ENCODE results near the gene BNIP5. TPM values are rescaled to one million over a fixed set of nuclear protein-coding genes. Genes with fewer than 3 reads are reported as not detected.
A peak's percentile ranks its signal among the peaks of the same experiment; 100 is the strongest.

Gene BNIP5
- total and polyA plus RNA-seq, 2 of the 13 experiments (the other 11 are each of a cell fraction or from before 2014, with no cell fraction given) = not detected

GRCh38 chr6:36268478-36269275 lies 68.0 kb downstream of the BNIP5 start:
- Histone ChIP-seq H3K4me2 (ENCODE audit: low read depth, low read length) (no peak overlapping the region), H4K20me1 (ENCODE audit: insufficient read depth, low read length) (no peaks in the 10 kb centered on the region), H3K36me3 (replicated peaks in 1 of 2; ENCODE audit: control insufficient read depth in 1 of 2, insufficient read depth in 2 of 2, low read length in 2 of 2) (no peaks in the 10 kb centered on the region), H3K9me3 (ENCODE audit: low read length) (0 out of 2 replicates have a peak, but pooled peaks cover 4% of the 10 kb centered on the region), H3K27me3 (ENCODE audit: control insufficient read depth in 1 of 2, insufficient read depth in 2 of 2, low read length in 2 of 2) (peaks cover 3 to 55% of the 10 kb centered on the region in 2 experiments; a peak in 4 of 5 replicates), H3K9ac (ENCODE audit: insufficient read depth, low read depth, low read length) (no peak overlapping the region), H3K4me3 (replicated peaks in 1 of 3; ENCODE audit: insufficient read depth in 1 of 3, low read depth in 2 of 3, low read length in 3 of 3) (no peak overlapping the region), H3K79me2 (ENCODE audit: insufficient read depth, low read length) (no peaks in the 10 kb centered on the region), H3K27ac (ENCODE audit: extremely low read length, insufficient read depth, low read length) (no peak overlapping the region), H2AFZ (ENCODE audit: low read length) (no peak overlapping the region), H3K4me1 (ENCODE audit: insufficient read depth, low read length) (no peaks in the 10 kb centered on the region)
- FAIRE-seq = no peak
- 46% methylated on average over 12 of the region's 12 CpGs for WGBS (ENCODE audit: low lambda C conversion rate)
- no peak; the same call in 1 of the 3 replicates for ATAC-seq
- DNase-seq (ENCODE audit: low spot score) = no peak
- 0 out of 2 replicates have a peak, but pooled peaks have one; percentile 0 for TF ChIP-seq ZMYM3 (CRISPR knock-in tag; IDR thresholded peaks at IDR 0.05)
- TF ChIP-seq FOXA3 (CRISPR knock-in tag; IDR thresholded peaks at IDR 0.05) = no peak
- POLR2A ChIA-PET = no interaction called here
- no TSS peak for BruUV-seq (replicated peaks)
- intact Hi-C loops (cut with micrococcal nuclease; ENCODE audit: unreplicated experiment) = no loop called here
- in situ Hi-C loops (cut with HindIII; ENCODE audit: extremely low pct_ligation_motif_present, low pct_unique_long_range_greater_than_20kb) = no loop called here
- CTCF ChIA-PET (ENCODE audit: low intra/inter-chr PET ratio, low total read pairs) = no interaction called here

- H2AFZ ChIP-seq (ENCODE audit: low read length) = no peak overlapping the region
- no peak overlapping the region for H3K9ac ChIP-seq (ENCODE audit: insufficient read depth, low read depth, low read length)
- H3K4me3 ChIP-seq (replicated peaks in 1 of 3; ENCODE audit: insufficient read depth in 1 of 3, low read depth in 2 of 3, low read length in 3 of 3) = no peak overlapping the region
- H3K4me2 ChIP-seq (ENCODE audit: low read depth, low read length) = no peak overlapping the region
- POLR2A ChIA-PET = no interaction called here
- ATAC-seq = no peak
- in situ Hi-C loops (cut with HindIII; ENCODE audit: extremely low pct_ligation_motif_present, low pct_unique_long_range_greater_than_20kb) (no loop called here), intact Hi-C loops (cut with micrococcal nuclease; ENCODE audit: unreplicated experiment) (no loop called here)
- DNase-seq (ENCODE audit: low spot score) = no peak
- FAIRE-seq = no peak
- 0 out of 2 replicates have a peak, but pooled peaks cover 4% of the 10 kb centered on the region for H3K9me3 ChIP-seq (ENCODE audit: low read length)
- H4K20me1 ChIP-seq (ENCODE audit: insufficient read depth, low read length) = no peaks in the 10 kb centered on the region
- H3K27me3 ChIP-seq (ENCODE audit: control insufficient read depth in 1 of 2, insufficient read depth in 2 of 2, low read length in 2 of 2) = peaks cover 3 to 52% of the 10 kb centered on the region in 2 experiments; a peak in 4 of 5 replicates
- no peaks in the 10 kb centered on the region for H3K4me1 ChIP-seq (ENCODE audit: insufficient read depth, low read length)
- no peaks in the 10 kb centered on the region for H3K79me2 ChIP-seq (ENCODE audit: insufficient read depth, low read length)
- 46% methylated on average over 4 of the region's 4 CpGs for WGBS (ENCODE audit: low lambda C conversion rate)
- H3K27ac ChIP-seq (ENCODE audit: extremely low read length, insufficient read depth, low read length) = no peak overlapping the region
- no TSS peak for BruUV-seq (replicated peaks)
- CTCF ChIA-PET (ENCODE audit: low intra/inter-chr PET ratio, low total read pairs) = no interaction called here
- TF ChIP-seq ZNF629 (CRISPR knock-in tag; conservative IDR thresholded peaks at IDR 0.05) = peak; percentile 84
- TF ChIP-seq ZMYM3 (CRISPR knock-in tag; IDR thresholded peaks at IDR 0.05) = 0 out of 2 replicates have a peak, but pooled peaks have one; percentile 22
- no peak for TF ChIP-seq POLR2AphosphoS5 (IDR thresholded peaks at IDR 0.05; ENCODE audit: low read depth, low read length)
- no peak for TF ChIP-seq IKZF1 (IDR thresholded peaks at IDR 0.05)
- no peaks in the 10 kb centered on the region for H3K36me3 ChIP-seq (replicated peaks in 1 of 2; ENCODE audit: control insufficient read depth in 1 of 2, insufficient read depth in 2 of 2, low read length in 2 of 2)
Measured at GRCh38 chr6:36267731-36268477, 68.8 kb downstream of the BNIP5 start.

All from HepG2 (cell line).